MCF 10A (cell line): ENCODE data around the gene CLK2. TPM values are rescaled to one million over a fixed set of nuclear protein-coding genes. Genes with fewer than 3 reads are reported as not detected.
"Not testable (repeated sequence)": the region's sequence is repeated elsewhere in the genome, so short reads cannot be mapped to it uniquely, and the experiment has no call there.

Source experiments
- BruUV-seq: library from RNA; stranded (reverse); fragments of 400-500 nt; replicated peaks from 2 replicates; lab custom pipeline; 2021; lab: Mats Ljungman, UMichigan
- CTCF ChIA-PET: fragments of 300-600 bp; sonication (Branson Sonifier 250); formaldehyde crosslinking; extraction: SDS; loops from one replicate; lab custom pipeline; 2021; ENCODE audit warnings: antibody characterized with exemption, inconsistent platforms; lab: Yijun Ruan, JAX
- POLR2A ChIA-PET: fragments of 300-600, 350-650 bp; sonication (Branson Sonifier 250); formaldehyde crosslinking; extraction: SDS; loops from one replicate; lab custom pipeline; 2020; ENCODE audit warnings: antibody characterized with exemption, inconsistent platforms; lab: Yijun Ruan, JAX
- DNase-seq: peaks from one replicate; pipeline ENCODE4 v3.0.0-alpha.2; 2018; ENCODE audit not compliant: unreplicated experiment
- H3K27ac Mint-ChIP-seq: one replicate; pipeline ENCODE4 v1.8.0; 2022; ENCODE audit warnings: mild to moderate bottlenecking, low read depth, mixed read lengths; ENCODE audit not compliant: unreplicated experiment
- H3K27me3 Mint-ChIP-seq: one replicate; pipeline ENCODE4 v1.8.0; 2022; ENCODE audit warnings: mixed read lengths; ENCODE audit not compliant: insufficient read depth, unreplicated experiment
- H3K36me3 Mint-ChIP-seq: one replicate; pipeline ENCODE4 v1.8.0; 2022; ENCODE audit warnings: mild to moderate bottlenecking, moderate library complexity, mixed read lengths; ENCODE audit not compliant: insufficient read depth, unreplicated experiment
- H3K4me1 Mint-ChIP-seq: one replicate; pipeline ENCODE4 v1.8.0; 2022; ENCODE audit warnings: mixed read lengths; ENCODE audit not compliant: insufficient read depth, unreplicated experiment
- H3K4me3 Mint-ChIP-seq: one replicate; pipeline ENCODE4 v1.8.0; 2022; ENCODE audit warnings: mild to moderate bottlenecking, moderate library complexity, mixed read lengths; ENCODE audit not compliant: unreplicated experiment
- H3K9me3 Mint-ChIP-seq: one replicate; pipeline ENCODE4 v1.8.0; 2022; ENCODE audit warnings: mixed read lengths; ENCODE audit not compliant: unreplicated experiment
- CTCF ChIP-seq: fragments of 200-600 bp; IDR thresholded peaks from one replicate; pipeline ENCODE4 v1.8.0; 2022; ENCODE audit warnings: antibody characterized with exemption, mild to moderate bottlenecking; ENCODE audit not compliant: unreplicated experiment
- intact Hi-C: fragments of 100-400 bp; cut with micrococcal nuclease; formaldehyde crosslinking; loops from 2 replicates; pipeline ENCODE4 v1.14.1; 2022
- total RNA-seq: library from RNA; stranded (reverse); gene quantifications from 2 replicates; pipeline ENCODE4 v1.2.3, GENCODE V29; 2022

CLK2 gene
- total RNA-seq, 1 experiment from 2014 or later = 78.6 TPM

- Mint-ChIP-seq H3K27me3 (no peaks in the 10 kb centered on the region), H3K27ac (peak overlapping the region; percentile 93), H3K36me3 (peaks cover 9% of the 10 kb centered on the region), H3K4me3 (no peak overlapping the region), H3K4me1 (peaks cover 26% of the 10 kb centered on the region), H3K9me3 (no peaks in the 10 kb centered on the region)
- no peak for TF ChIP-seq CTCF
- POLR2A ChIA-PET = interaction anchor here (0.8 to 1.9 kb wide), 6 partner anchors 10 to 91 kb away, joined by 3 to 13 read pairs (median 5); partner anchors contain the start of genes KRTCAP2 and MTX1
- BruUV-seq = no TSS peak
- peak; percentile 20 for DNase-seq
- CTCF ChIA-PET = interaction anchor here (0.6 to 1.8 kb wide), 5 partner anchors 12 to 176 kb away, joined by 3 to 8 read pairs (median 6); partner anchors contain the start of genes KRTCAP2 and THBS3
- intact Hi-C loops = no loop called here
Measured at GRCh38 chr1:155219592-155220031, 53.7 kb downstream of the CLK2 start.

- no peak for TF ChIP-seq CTCF
- H3K27ac Mint-ChIP-seq = peak overlapping the region; percentile 93
- peaks cover 10% of the 10 kb centered on the region for H3K36me3 Mint-ChIP-seq
- intact Hi-C loops = no loop called here
- peak overlapping the region; percentile 62 for H3K4me3 Mint-ChIP-seq
- H3K4me1 Mint-ChIP-seq = peaks cover 20% of the 10 kb centered on the region
- no TSS peak for BruUV-seq
- no peaks in the 10 kb centered on the region for H3K27me3 Mint-ChIP-seq
- peak; percentile 83 for DNase-seq
- ChIA-PET POLR2A (interaction anchor here (0.7 to 1.9 kb wide), 8 partner anchors 8 to 336 kb away, joined by 3 to 13 read pairs (median 4); partner anchors contain the start of genes KRTCAP2 and MTX1), CTCF (interaction anchor here (0.6 to 1.8 kb wide), 8 partner anchors 8 to 176 kb away, joined by 3 to 8 read pairs (median 4); partner anchors contain the start of genes KRTCAP2 and THBS3)
- no peaks in the 10 kb centered on the region for H3K9me3 Mint-ChIP-seq
Measured at GRCh38 chr1:155218854-155219591, 54.3 kb downstream of the CLK2 start.

- H3K9me3 Mint-ChIP-seq, DNase-seq, BruUV-seq, H3K27me3 Mint-ChIP-seq, POLR2A ChIA-PET, H3K27ac Mint-ChIP-seq, intact Hi-C loops, H3K4me3 Mint-ChIP-seq: not testable (repeated sequence)
- Mint-ChIP-seq H3K4me1 (peaks cover 27% of the 10 kb centered on the region), H3K36me3 (peaks cover 26% of the 10 kb centered on the region)
- CTCF ChIA-PET = interaction anchor here (1.0 kb wide), 1 partner anchor 39 kb away, joined by 3 read pairs; no protein-coding TSS in a partner anchor
Measured at GRCh38 chr1:155214702-155215101, 58.6 kb downstream of the CLK2 start.

Other genes with a start within 250 kb of the CLK2 start
- gene DCST2, start 239.7 kb downstream of the CLK2 start, total RNA-seq = 0.91 and 1.8 TPM in 2 replicates
- gene DCST1, start 239.7 kb downstream of the CLK2 start, total RNA-seq = 0.21 and 0.42 TPM in 2 replicates
- 385 and 456 TPM in 2 replicates for gene ADAM15, start 222.2 kb downstream of the CLK2 start, total RNA-seq
- 7.4 and 9.5 TPM in 2 replicates for gene EFNA4, start 209.8 kb downstream of the CLK2 start, total RNA-seq
- gene EFNA3, start 194.7 kb downstream of the CLK2 start, total RNA-seq = 1.6 and 1.7 TPM in 2 replicates
- gene EFNA1, start 145.6 kb downstream of the CLK2 start, total RNA-seq = 38.9 and 42.3 TPM in 2 replicates
- 91.2 and 97.8 TPM in 2 replicates for gene SLC50A1, start 137.7 kb downstream of the CLK2 start, total RNA-seq
- 79.7 and 86.4 TPM in 2 replicates for gene DPM3, start 133.0 kb downstream of the CLK2 start, total RNA-seq
- gene KRTCAP2, start 100.2 kb downstream of the CLK2 start, total RNA-seq = 313 and 383 TPM in 2 replicates
- gene TRIM46, start 99.7 kb downstream of the CLK2 start, total RNA-seq = 0.21 and 0.32 TPM in 2 replicates
- gene THBS3, start 65.6 kb downstream of the CLK2 start, total RNA-seq = 33.0 and 34.4 TPM in 2 replicates
- gene MTX1, start 64.8 kb downstream of the CLK2 start, total RNA-seq = 64.6 and 67.4 TPM in 2 replicates
- 32.3 and 37.1 TPM in 2 replicates for gene ENTREP3, start 18.0 kb downstream of the CLK2 start, total RNA-seq
- 80.6 and 88.1 TPM in 2 replicates for gene SCAMP3, start 11.1 kb downstream of the CLK2 start, total RNA-seq
- gene HCN3, start 4.0 kb upstream of the CLK2 start, total RNA-seq = 2.5 and 4.3 TPM in 2 replicates
- gene PKLR, start 27.9 kb upstream of the CLK2 start, total RNA-seq = not detected in 2 replicates
- gene FDPS, start 35.4 kb upstream of the CLK2 start, total RNA-seq = 176 and 264 TPM in 2 replicates
- 18.6 and 19.5 TPM in 2 replicates for gene RUSC1, start 47.4 kb upstream of the CLK2 start, total RNA-seq